Measurements from ENCODE around the gene BMP5.
A peak's percentile ranks its signal among the peaks of the same experiment; 100 is the strongest.

BMP5 gene

GRCh38 chr6:55822005-55822404 is 53.4 kb downstream of the BMP5 start:
- ChIA-PET POLR2A (no interaction called here), CTCF (no interaction called here)
- DNase-seq (ENCODE audit: extremely low spot score): no peak
- TF ChIP-seq CTCF (IDR thresholded peaks at IDR 0.05; ENCODE audit: control extremely low read depth, extremely low read depth, low read depth, missing control alignments): no peak

GRCh38 chr6:55820696-55821095 is 54.7 kb downstream of the BMP5 start:
- ChIA-PET POLR2A (no interaction called here), CTCF (interaction anchor here (0.9 to 1.5 kb wide), 3 partner anchors 9 to 18 kb away, joined by 3 to 4 read pairs (median 4); no protein-coding TSS in a partner anchor)

GRCh38 chr6:55819811-55820210 is 55.6 kb downstream of the BMP5 start:
- ChIA-PET POLR2A (no interaction called here), CTCF (interaction anchor here (1.3 kb wide), 1 partner anchor 8 kb away, joined by 4 read pairs; no protein-coding TSS in a partner anchor)
- TF ChIP-seq CTCF (IDR thresholded peaks at IDR 0.05; ENCODE audit: control extremely low read depth, extremely low read depth, low read depth, missing control alignments): no peak
- no peak for DNase-seq (ENCODE audit: extremely low spot score)

More at GRCh38 chr6:55820696-55821095, 54.7 kb downstream of the BMP5 start:
- TF ChIP-seq CTCF (IDR thresholded peaks at IDR 0.05; ENCODE audit: control extremely low read depth, extremely low read depth, low read depth, missing control alignments): no peak
- no peak for DNase-seq (ENCODE audit: extremely low spot score)

- no peak for TF ChIP-seq CTCF (IDR thresholded peaks at IDR 0.05; ENCODE audit: control extremely low read depth, extremely low read depth, low read depth, missing control alignments)
- POLR2A ChIA-PET: no interaction called here
- CTCF ChIA-PET: no interaction called here
- no peak for DNase-seq (ENCODE audit: extremely low spot score)
These were observed 56.9 kb downstream of the BMP5 start for GRCh38 chr6:55818482-55818881.

- POLR2A ChIA-PET: no interaction called here
- TF ChIP-seq CTCF (IDR thresholded peaks at IDR 0.05; ENCODE audit: control extremely low read depth, extremely low read depth, low read depth, missing control alignments): no peak
- CTCF ChIA-PET: interaction anchor here (1.0 to 1.3 kb wide), 2 partner anchors 8 to 31 kb away, joined by 4 read pairs; no protein-coding TSS in a partner anchor
- peak; percentile 16 for DNase-seq (ENCODE audit: extremely low spot score)
These were observed 62.9 kb downstream of the BMP5 start for GRCh38 chr6:55812509-55812908.

- no peak for DNase-seq (ENCODE audit: extremely low spot score)
- no peak for TF ChIP-seq CTCF (IDR thresholded peaks at IDR 0.05; ENCODE audit: control extremely low read depth, extremely low read depth, low read depth, missing control alignments)
- POLR2A ChIA-PET: no interaction called here
- CTCF ChIA-PET: interaction anchor here (1.3 to 1.7 kb wide), 4 partner anchors 10 to 49 kb away, joined by 3 to 4 read pairs (median 4); no protein-coding TSS in a partner anchor
These were observed 64.3 kb downstream of the BMP5 start for GRCh38 chr6:55811074-55811473.

GRCh38 chr6:55802259-55802658 is 73.1 kb downstream of the BMP5 start:
- DNase-seq (ENCODE audit: extremely low spot score): no peak
- ChIA-PET POLR2A (no interaction called here), CTCF (no interaction called here)
- TF ChIP-seq CTCF (IDR thresholded peaks at IDR 0.05; ENCODE audit: control extremely low read depth, extremely low read depth, low read depth, missing control alignments): no peak
